NCI-H460 (cell line): ENCODE data around the gene DEGS2. TPM values are rescaled to one million over a fixed set of nuclear protein-coding genes. Genes with fewer than 3 reads are reported as not detected.
"Not testable (repeated sequence)": the region's sequence is repeated elsewhere in the genome, so short reads cannot be mapped to it uniquely, and the experiment has no call there.

Experiments
- DNase-seq: peaks from one replicate; pipeline ENCODE4 v3.0.0-alpha.2; 2016; ENCODE audit warnings: low read depth; ENCODE audit errors: extremely low read depth
- total RNA-seq: library from RNA; depleted of rRNA; stranded (reverse); fragments of >200 nt; shearing (Covaris generic); gene quantifications from 2 replicates; pipeline ENCODE4 v1.2.3, GENCODE V29; 2014

Gene DEGS2
- total RNA-seq, 1 experiment from 2014 or later = 0.54 TPM

DNA sequence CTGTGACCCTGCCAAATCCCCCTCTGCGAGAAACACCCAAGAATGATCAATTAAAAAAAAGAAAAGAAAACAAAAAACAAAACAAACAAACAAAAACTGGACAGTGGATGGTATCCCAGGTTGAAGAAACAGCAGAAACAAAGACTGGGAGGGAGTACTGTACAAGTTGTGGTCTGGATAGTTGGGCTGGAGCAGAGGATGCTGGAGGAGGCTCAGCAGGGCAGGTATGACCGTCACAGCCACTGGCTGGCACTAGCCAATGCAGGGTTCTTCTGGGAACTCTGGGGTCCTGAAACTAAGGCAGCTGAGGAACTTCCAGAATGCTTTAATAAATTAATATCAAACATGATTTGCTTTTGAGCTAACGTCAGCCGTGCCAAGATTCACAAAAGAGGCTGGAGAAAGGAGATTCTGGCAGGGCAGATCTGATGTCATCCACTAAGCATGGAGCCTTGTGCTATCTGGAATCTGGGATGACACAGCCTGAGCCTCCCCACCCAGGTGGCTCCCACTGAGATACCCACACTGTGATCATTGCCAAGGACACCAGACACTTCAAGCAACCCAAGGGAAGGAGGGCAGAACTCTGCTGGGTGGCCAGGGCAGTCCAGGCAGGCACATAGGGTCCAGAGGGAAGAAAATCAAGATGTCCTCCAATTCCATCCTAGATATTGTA, 22.6 kb upstream of the DEGS2 start:
- DNase-seq = not testable (repeated sequence)

GRCh38 chr14:100180671-100181070, 21.2 kb upstream of the DEGS2 start:
- DNase-seq = not testable (repeated sequence)

GRCh38 chr14:100178691-100179090, 19.2 kb upstream of the DEGS2 start:
- DNase-seq = no peak

DNA sequence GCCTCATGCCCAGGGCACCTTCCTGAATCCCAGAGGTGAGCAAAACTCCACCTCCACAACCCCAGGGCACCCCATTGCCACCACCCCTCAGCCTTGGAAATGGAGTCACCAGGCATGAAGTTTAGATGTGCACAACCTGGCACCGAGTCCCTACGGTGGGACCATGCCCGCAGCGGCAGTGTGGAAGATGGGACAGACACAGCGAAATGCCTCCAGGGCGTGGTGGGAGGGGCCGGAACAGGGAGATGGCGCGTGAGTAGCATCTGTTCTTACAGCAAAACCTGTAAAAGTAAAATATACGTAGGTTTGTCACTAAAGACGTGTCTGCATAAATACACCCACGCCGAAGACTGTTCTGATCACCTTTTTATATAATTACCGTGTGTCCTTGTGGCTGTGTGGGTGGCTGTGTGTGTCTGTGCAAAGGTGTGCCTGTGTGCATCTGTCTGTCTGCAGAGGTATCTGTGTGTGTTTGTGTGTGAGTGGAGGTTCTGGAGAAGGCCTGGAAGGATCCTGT, 17.4 kb upstream of the DEGS2 start:
- DNase-seq = no peak

DNA sequence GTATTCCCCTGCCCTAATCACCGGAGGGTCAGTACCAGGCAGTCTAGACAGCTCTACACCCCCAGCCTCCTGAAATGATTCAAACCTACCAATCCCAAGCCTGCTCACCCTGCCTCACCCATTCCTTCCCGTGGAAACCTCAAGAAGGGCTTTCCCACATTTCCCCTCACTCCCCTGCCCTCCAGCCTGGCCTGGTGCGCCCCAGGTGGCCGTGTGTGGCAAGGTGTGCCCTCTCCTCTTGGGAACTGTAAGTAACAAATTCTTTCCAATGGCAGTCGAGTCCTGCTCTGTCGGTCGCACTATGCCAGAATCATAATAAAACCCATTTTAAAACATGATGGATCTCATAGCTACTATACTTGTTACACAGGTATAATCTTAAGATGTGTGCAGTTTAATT, 13.9 kb upstream of the DEGS2 start:
- no peak for DNase-seq

GRCh38 chr14:100172811-100173210, 13.4 kb upstream of the DEGS2 start:
- no peak for DNase-seq

- DNase-seq = no peak
Measured at GRCh38 chr14:100170880-100171279, 11.4 kb upstream of the DEGS2 start.

DNA sequence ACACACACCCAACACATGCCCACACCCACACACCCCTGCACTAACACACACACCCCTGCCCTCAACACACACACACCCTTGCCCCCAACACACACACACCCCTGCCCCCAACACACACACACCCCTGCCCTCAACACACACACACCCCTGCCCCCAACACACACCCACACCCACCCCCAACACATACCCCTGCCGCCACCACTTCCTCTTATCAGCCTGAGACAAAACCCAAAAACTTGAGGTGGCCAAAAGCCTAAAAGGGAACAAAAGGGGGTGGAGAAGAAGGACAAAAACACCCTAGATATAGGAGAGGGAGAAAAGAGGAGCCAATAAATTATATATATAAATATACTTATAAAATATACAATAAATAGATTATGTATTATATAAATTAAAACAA, 9.1 kb upstream of the DEGS2 start:
- no peak for DNase-seq

GRCh38 chr14:100165831-100166440, 6.5 kb upstream of the DEGS2 start:
- DNase-seq = no peak

- DNase-seq = no peak
Measured at GRCh38 chr14:100165376-100165775, 5.9 kb upstream of the DEGS2 start.

DNA sequence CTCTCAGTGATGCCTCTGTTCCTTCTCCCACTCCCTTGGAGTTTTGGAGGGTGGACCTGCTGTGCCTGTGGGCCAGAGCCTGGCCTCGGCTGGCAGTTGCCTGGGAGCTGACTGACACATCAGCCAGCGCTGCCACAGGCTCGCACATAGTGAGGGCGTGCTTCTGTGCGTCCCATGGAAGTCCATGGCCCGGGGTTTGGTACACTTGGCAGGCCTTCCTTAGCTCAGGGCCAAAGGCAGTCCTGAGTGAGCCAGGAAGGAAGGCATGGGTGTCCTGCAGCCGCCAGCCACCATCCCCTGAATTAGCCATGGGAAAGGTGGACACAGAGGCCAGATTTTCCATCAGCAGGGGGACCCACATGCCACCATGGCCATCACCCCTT, 1.1 kb upstream of the DEGS2 start:
- no peak for DNase-seq

DNA sequence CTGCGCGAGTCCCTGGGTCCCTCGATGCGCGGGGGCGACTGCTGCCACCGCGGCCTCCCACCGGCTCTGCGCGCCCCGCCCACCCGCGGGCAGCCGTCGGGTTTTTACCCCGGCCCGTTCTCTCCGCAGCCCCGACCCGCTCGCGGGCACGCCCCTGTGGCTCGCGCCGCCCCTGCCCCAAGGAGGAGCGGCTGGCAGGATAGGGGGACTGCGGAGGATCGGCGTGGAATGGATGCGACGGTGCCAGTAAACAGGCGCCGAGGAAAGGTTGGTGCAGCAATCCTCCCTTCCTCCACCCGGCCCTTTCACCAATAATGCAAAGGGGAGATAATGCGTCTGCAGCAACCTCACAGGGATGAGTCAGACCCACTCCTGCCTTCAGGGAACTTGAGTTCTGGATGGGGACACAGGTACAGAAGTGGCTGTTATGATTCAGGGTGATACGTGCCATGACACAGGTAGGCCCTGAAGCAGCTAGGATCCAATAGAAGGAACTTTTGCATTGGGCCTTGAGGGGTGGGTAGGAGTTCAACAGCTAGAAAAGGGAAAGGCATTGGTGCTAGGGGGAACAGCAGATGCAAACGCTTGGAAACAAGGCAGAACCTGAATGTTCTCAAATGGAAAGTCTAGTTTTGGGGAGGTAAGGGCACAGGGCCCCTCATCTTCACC, 554 bp upstream of the DEGS2 start:
- DNase-seq = no peak

DNA sequence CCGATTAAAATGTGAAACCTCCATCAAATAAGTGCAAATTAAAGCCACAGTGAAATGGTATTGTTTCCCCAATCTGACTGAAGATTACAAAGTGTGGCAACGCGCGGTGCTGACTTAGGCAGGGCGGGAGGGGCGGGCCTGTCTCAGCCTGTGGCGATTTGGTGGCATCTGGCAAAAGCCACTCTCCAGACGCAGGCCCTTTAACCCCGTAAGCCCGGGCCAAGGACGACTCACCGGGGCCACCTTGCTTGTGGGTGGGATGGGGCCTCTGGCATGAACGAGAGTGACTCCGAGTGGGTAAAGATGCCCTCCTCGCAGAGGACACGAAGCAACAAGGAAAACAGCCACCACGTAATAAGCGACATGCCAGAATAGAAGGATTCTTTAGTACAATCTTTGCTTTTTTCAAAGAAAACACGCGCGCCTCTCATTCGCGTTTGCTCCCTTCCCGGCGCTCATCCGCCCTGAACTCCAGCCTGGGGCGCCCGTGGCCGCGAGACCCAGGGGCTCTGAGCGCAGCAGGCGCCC, 815 bp downstream of the DEGS2 start:
- DNase-seq = no peak

- DNase-seq = not testable (repeated sequence)
Measured at GRCh38 chr14:100157548-100158232, 1.8 kb downstream of the DEGS2 start.

GRCh38 chr14:100156776-100157175, 2.7 kb downstream of the DEGS2 start:
- no peak for DNase-seq

- no peak for DNase-seq
Measured at GRCh38 chr14:100155756-100156616, 3.5 kb downstream of the DEGS2 start.

GRCh38 chr14:100155049-100155621, 4.3 kb downstream of the DEGS2 start:
- DNase-seq = peak; percentile 6

- no peak for DNase-seq
Measured at GRCh38 chr14:100153560-100153959, 5.9 kb downstream of the DEGS2 start.

DNA sequence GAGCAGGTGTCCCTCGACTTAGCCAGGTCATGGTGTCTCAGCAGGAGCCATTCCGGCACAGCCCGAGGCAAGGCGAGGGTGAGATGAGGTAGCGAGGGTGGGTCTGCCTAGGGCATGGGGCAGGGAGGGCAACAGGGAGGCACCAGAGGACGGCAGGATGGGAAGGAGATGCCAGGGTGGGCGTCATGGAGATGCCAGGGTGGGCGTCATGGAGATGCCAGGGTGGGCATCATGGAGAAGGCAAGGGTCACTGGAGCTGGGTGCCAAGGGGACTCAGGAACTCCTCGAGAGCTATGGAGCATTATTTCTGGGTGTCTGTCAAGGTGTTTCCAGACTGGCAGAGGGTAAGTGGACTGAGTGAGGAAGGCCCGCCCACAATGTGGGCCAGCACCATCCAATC, 7.4 kb downstream of the DEGS2 start:
- DNase-seq = no peak
